MM.1S (cell line): Measurements from ENCODE around the gene DIO3.
"Not testable (repeated sequence)": the region's sequence is repeated elsewhere in the genome, so short reads cannot be mapped to it uniquely, and the experiment has no call there.

Source experiments
- DNase-seq: peaks from one replicate; pipeline ENCODE4 v3.0.0-alpha.2; 2015
- H2AFZ ChIP-seq: fragments of 300-600 bp; sonication (generic); 2 replicates; pipeline ENCODE4 v1.6.0; 2016; ENCODE audit warnings: antibody characterized with exemption, low read length
- H3F3A ChIP-seq: fragments of 300-600 bp; sonication (generic); 2 replicates; pipeline ENCODE4 v1.6.1; 2016; ENCODE audit warnings: mild to moderate bottlenecking, antibody characterized with exemption, low read length, moderate library complexity, mixed read lengths; ENCODE audit not compliant: insufficient read depth
- H3K27ac ChIP-seq: fragments of 300-600 bp; sonication (generic); 2 replicates; pipeline ENCODE4 v1.5.1; 2016; ENCODE audit warnings: mild to moderate bottlenecking, low read length
- H3K27me3 ChIP-seq: fragments of 300-600 bp; sonication (generic); replicated peaks from 2 replicates; pipeline ENCODE4 v1.6.0; 2016; ENCODE audit warnings: low read length; ENCODE audit not compliant: insufficient read depth
- H3K36me3 ChIP-seq: fragments of 300-600 bp; sonication (generic); replicated peaks from 2 replicates; pipeline ENCODE4 v1.6.1; 2016; ENCODE audit warnings: mild to moderate bottlenecking, low read length, mixed read lengths; ENCODE audit not compliant: insufficient read depth
- H3K4me1 ChIP-seq: fragments of 300-600 bp; sonication (generic); 2 replicates; pipeline ENCODE4 v1.6.1; 2016; ENCODE audit warnings: low read length, mixed read lengths
- H3K4me2 ChIP-seq: fragments of 300-600 bp; sonication (generic); 2 replicates; pipeline ENCODE4 v1.6.0; 2016; ENCODE audit warnings: low read depth, low read length
- H3K4me3 ChIP-seq: fragments of 300-600 bp; sonication (generic); 2 replicates; pipeline ENCODE4 v1.5.1; 2016; ENCODE audit warnings: low read length, mixed read lengths
- H3K79me2 ChIP-seq: fragments of 300-600 bp; sonication (generic); 2 replicates; pipeline ENCODE4 v1.6.1; 2016; ENCODE audit warnings: mixed run types, low read length, mixed read lengths
- H3K9ac ChIP-seq: fragments of 300-600 bp; sonication (generic); 2 replicates; pipeline ENCODE4 v1.6.1; 2016; ENCODE audit warnings: low read length, mixed read lengths
- H3K9me2 ChIP-seq: fragments of 300-600 bp; sonication (generic); replicated peaks from 2 replicates; pipeline ENCODE4 v1.6.1; 2016; ENCODE audit warnings: mild to moderate bottlenecking, low read length, mixed read lengths; ENCODE audit not compliant: insufficient read depth
- H3K9me3 ChIP-seq: fragments of 300-600 bp; sonication (generic); replicated peaks from 2 replicates; pipeline ENCODE4 v1.6.1; 2016; ENCODE audit warnings: mild to moderate bottlenecking, low read length, mixed read lengths; ENCODE audit not compliant: insufficient read depth
- H4K20me1 ChIP-seq: fragments of 300-600 bp; sonication (generic); 2 replicates; pipeline ENCODE4 v1.6.1; 2016; ENCODE audit warnings: mild to moderate bottlenecking, low read length, moderate library complexity, mixed read lengths; ENCODE audit not compliant: insufficient read depth
- CTCF ChIP-seq: fragments of 300-600 bp; sonication (generic); IDR thresholded peaks from 2 replicates; pipeline ENCODE4 v1.5.1; 2016; ENCODE audit warnings: antibody characterized with exemption, low read length, mixed read lengths
- EZH2 ChIP-seq: fragments of 300-600 bp; sonication (generic); optimal IDR thresholded peaks from 2 replicates; pipeline ENCODE3; 2017; ENCODE audit warnings: low read depth, mild to moderate bottlenecking, antibody characterized with exemption, low read length, mixed read lengths
- EZH2phosphoT487 ChIP-seq: fragments of 300-600 bp; sonication (generic); IDR thresholded peaks from 2 replicates; pipeline ENCODE4 v1.6.1; 2018; ENCODE audit warnings: antibody characterized with exemption, low read length

The DIO3 gene

GRCh38 chr14:101553931-101554330 lies 7.4 kb upstream of the DIO3 start:
- no peak for DNase-seq
- H3F3A ChIP-seq: no peaks in the 10 kb centered on the region
- H2AFZ ChIP-seq: no peak overlapping the region
- no peaks in the 10 kb centered on the region; the same call in 1 of the 2 replicates for H3K27me3 ChIP-seq
- no peaks in the 10 kb centered on the region for H3K4me1 ChIP-seq
- H3K4me2 ChIP-seq: no peak overlapping the region
- H3K9ac ChIP-seq: no peak overlapping the region
- no peaks in the 10 kb centered on the region for H3K79me2 ChIP-seq
- H3K9me3 ChIP-seq: no peaks in the 10 kb centered on the region
- H3K9me2 ChIP-seq: no peaks in the 10 kb centered on the region
- no peaks in the 10 kb centered on the region for H4K20me1 ChIP-seq
- TF ChIP-seq CTCF (no peak), EZH2phosphoT487 (no peak), EZH2 (no peak)
- no peak overlapping the region for H3K27ac ChIP-seq
- H3K4me3 ChIP-seq: no peak overlapping the region
- H3K36me3 ChIP-seq: no peaks in the 10 kb centered on the region

- no peaks in the 10 kb centered on the region for H3K79me2 ChIP-seq
- H3K4me1 ChIP-seq: no peaks in the 10 kb centered on the region
- no peaks in the 10 kb centered on the region; the same call in 1 of the 2 replicates for H3K27me3 ChIP-seq
- H3K9me2 ChIP-seq: no peaks in the 10 kb centered on the region
- no peaks in the 10 kb centered on the region for H3F3A ChIP-seq
- TF ChIP-seq EZH2 (no peak), EZH2phosphoT487 (no peak), CTCF (no peak)
- DNase-seq: no peak
- no peaks in the 10 kb centered on the region for H4K20me1 ChIP-seq
- H3K4me3 ChIP-seq: no peak overlapping the region
- H3K36me3 ChIP-seq: no peaks in the 10 kb centered on the region
- no peaks in the 10 kb centered on the region for H3K9me3 ChIP-seq
- H3K9ac ChIP-seq: no peak overlapping the region
- no peak overlapping the region for H3K4me2 ChIP-seq
- H2AFZ ChIP-seq: no peak overlapping the region
- H3K27ac ChIP-seq: no peak overlapping the region
These were observed 6.2 kb upstream of the DIO3 start for GRCh38 chr14:101554991-101555668.

- H3K36me3 ChIP-seq, H3K27ac ChIP-seq, H3F3A ChIP-seq, H3K4me2 ChIP-seq, H3K4me3 ChIP-seq, H3K27me3 ChIP-seq, H3K9me3 ChIP-seq, H3K79me2 ChIP-seq, H3K9ac ChIP-seq, H2AFZ ChIP-seq, DNase-seq, H3K4me1 ChIP-seq, H4K20me1 ChIP-seq, H3K9me2 ChIP-seq: not testable (repeated sequence)
These were observed 5.6 kb upstream of the DIO3 start for GRCh38 chr14:101555669-101556043.

GRCh38 chr14:101556131-101556530 lies 5.2 kb upstream of the DIO3 start:
- Histone ChIP-seq H3K36me3 (no peaks in the 10 kb centered on the region), H3K79me2 (no peaks in the 10 kb centered on the region), H3K27me3 (no peaks in the 10 kb centered on the region; the same call in 1 of the 2 replicates), H3K4me2 (no peak overlapping the region), H3K4me1 (no peaks in the 10 kb centered on the region), H3K4me3 (no peak overlapping the region), H3K27ac (no peak overlapping the region), H2AFZ (no peak overlapping the region), H3K9me3 (no peaks in the 10 kb centered on the region), H4K20me1 (no peaks in the 10 kb centered on the region), H3K9me2 (no peaks in the 10 kb centered on the region), H3F3A (no peaks in the 10 kb centered on the region), H3K9ac (no peak overlapping the region)
- no peak for DNase-seq
- no peak for TF ChIP-seq EZH2phosphoT487
- no peak for TF ChIP-seq EZH2
- no peak for TF ChIP-seq CTCF
